Hematopoietic multipotent progenitor cell treated with erythropoietin and hydrocortisone succinate and interleukin-3 and kit ligand, for 8 days (in vitro differentiated cells): ENCODE results near the gene SPDYC.
A peak's percentile ranks its signal among the peaks of the same experiment; 100 is the strongest.
"Not testable (repeated sequence)": the region's sequence is repeated elsewhere in the genome, so short reads cannot be mapped to it uniquely, and the experiment has no call there.

Experiments used
- DNase-seq: peaks from one replicate; pipeline ENCODE4 v3.0.0-alpha.2; 2015

Gene SPDYC

GRCh38 chr11:65169164-65169641 is 830 bp upstream of the SPDYC start:
- DNase-seq = peak; percentile 98

DNA sequence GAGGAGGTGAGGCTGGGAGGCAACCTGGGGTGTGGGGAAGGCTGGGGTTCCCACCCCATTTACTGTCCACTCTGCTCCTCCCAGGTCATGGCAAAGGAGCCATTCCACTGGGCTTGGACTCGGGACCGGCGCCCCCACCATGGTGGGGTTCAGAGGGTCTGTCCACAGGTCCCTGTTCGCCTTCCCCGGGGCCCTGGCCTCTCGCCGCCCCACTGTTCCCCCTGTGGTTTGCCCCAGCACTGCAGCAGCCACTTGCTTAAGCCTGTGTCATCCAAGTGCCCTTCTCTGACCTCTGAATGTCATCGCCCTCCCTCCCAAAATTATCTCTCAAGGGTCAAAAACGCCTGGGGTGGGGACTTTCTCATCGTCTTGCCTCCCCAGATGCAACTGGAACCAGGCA is 2.6 kb downstream of the SPDYC start:
- no peak for DNase-seq

DNA sequence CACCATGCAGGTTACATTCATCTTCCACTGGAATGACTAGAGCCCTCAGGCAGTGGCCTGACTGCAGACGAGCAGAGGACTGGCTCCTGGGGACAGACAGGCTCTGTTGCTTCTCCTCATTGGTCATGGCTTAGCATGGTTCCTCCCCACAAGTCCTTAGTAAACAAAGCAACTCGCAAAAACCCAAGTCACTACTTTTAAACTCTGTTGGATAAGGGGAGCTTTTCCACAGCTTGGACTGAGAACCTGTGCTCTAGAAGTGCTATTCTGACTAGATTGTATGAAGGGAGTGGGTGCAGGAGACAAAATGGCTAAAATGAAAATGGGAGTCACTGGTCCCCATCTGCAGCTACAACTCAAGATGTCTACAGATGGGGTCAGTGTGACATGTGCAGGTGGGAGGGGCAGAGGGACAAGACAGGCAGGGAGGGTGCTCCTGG is 4.6 kb downstream of the SPDYC start:
- not testable (repeated sequence) for DNase-seq

GRCh38 chr11:65180877-65181568 is 11.0 kb downstream of the SPDYC start:
- peak; percentile 60 for DNase-seq

GRCh38 chr11:65181569-65182257 is 11.7 kb downstream of the SPDYC start, which contains the start of gene CAPN1:
Gene CAPN1 (plus strand): TSS chr11:65181928. CDS start chr11:65182702, 774 bp downstream.
- peak; percentile 99 for DNase-seq

DNA sequence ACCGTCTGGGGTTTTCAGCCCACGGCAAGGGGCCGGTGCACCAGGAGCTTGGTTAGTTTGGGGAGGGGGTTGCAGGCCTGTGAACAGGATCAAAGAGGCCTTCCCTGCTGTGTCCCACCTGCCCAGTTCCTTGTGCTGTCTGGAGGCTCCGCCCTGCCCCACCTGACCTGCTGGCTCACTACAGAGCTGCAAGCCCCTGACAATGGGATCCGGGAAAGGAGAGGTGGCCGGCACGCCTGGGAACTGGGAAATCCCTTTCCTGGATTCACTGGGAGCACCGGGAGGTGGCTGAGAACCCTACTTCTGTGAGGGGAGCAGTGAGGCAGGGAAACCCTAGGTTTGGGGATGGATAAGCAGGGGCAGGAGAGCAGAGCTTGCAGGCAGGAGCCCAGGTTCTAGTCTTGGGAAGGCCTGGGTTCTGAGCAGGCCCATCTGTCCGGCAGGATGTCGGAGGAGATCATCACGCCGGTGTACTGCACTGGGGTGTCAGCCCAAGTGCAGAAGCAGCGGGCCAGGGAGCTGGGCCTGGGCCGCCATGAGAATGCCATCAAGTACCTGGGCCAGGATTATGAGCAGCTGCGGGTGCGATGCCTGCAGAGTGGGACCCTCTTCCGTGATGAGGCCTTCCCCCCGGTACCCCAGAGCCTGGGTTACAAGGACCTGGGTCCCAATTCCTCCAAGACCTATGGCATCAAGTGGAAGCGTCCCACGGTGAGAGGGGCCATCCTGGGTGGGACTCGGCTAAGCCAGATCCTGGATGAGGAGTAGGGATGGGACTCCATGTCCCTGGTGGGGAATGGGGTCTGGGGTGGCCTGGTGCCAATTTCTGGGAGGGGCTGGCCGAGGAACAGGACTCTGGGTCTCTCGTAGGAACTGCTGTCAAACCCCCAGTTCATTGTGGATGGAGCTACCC is 12.5 kb downstream of the SPDYC start:
- peak; percentile 40 for DNase-seq

- no peak for DNase-seq
These were observed 13.3 kb downstream of the SPDYC start for GRCh38 chr11:65183201-65183891.

- no peak for DNase-seq
These were observed 14.1 kb downstream of the SPDYC start for GRCh38 chr11:65184146-65184545.

DNA sequence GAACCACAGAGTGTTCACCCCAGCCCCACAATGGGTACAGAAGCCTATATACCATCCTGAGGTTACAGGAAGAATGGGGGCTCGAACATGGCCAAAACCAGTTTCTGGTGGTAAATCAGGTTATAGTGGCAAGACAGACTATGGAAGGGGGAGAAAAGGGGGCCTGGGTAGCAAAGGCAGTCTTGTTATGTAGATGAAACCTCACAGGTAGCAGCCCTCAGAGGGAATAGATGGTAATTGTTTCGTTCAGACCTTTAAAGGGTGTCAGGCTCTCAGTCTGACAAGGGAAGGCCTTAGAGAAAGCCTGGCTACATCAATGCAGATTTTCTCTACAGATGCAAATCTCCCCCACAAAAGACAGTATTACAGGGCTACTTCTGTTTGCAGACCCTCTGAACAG is 15.1 kb downstream of the SPDYC start:
- no peak for DNase-seq

DNA sequence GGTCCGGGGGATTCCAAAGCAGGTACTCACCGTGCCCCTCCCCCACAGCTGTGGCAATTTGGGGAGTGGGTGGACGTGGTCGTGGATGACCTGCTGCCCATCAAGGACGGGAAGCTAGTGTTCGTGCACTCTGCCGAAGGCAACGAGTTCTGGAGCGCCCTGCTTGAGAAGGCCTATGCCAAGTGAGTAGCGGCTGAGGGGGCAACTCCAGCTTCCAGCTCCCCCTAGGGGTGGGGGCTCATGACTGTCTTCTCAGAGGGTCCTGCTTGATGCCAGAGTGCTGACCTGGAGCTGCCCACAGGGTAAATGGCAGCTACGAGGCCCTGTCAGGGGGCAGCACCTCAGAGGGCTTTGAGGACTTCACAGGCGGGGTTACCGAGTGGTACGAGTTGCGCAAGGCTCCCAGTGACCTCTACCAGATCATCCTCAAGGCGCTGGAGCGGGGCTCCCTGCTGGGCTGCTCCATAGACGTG is 15.9 kb downstream of the SPDYC start:
- DNase-seq = no peak

GRCh38 chr11:65186701-65187100 is 16.7 kb downstream of the SPDYC start:
- no peak for DNase-seq

DNA sequence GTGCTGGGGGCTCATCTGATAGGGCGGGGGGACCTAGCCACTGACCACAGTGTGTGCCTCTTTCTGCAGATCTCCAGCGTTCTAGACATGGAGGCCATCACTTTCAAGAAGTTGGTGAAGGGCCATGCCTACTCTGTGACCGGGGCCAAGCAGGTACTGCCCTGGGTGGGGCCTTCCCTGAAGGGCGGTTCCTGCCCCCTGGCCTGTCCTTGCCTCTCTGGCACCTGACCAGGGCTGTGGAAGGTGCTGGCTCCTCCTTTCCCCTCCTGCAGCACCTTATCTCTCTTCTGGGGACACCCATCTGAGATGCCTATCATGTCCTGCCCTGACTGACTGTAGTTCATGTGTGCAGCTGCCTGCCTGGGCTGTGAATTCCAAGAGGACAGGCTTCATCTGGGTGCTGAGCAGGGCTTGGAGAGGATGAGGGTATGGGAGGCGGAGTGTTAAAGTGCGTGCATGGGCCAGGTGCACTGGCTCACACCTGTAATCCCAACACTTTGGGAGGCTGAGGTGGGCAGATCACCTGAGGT is 17.2 kb downstream of the SPDYC start:
- DNase-seq = peak; percentile 23

DNA sequence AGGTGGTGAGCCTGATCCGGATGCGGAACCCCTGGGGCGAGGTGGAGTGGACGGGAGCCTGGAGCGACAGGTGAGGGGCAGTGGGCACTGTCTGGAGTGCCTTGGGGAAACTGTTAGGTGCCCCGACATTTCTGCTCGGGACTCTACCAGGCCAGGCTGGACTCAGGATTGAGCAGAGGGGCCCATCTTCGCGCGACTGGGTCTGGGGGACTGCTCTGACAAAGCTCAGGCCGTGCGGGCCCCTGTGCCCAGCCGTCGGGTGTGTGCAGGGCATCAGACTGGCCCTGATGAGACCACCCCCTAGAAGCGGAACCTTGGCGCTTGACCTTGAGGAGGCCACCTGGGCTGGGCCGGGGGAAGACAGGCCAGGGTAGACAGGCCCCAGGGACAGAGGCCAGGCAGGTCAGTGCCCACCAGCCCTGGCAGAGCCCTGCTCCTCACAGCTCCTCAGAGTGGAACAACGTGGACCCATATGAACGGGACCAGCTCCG is 18.0 kb downstream of the SPDYC start:
- DNase-seq = no peak

- no peak for DNase-seq
These were observed 18.5 kb downstream of the SPDYC start for GRCh38 chr11:65188486-65188885.

DNA sequence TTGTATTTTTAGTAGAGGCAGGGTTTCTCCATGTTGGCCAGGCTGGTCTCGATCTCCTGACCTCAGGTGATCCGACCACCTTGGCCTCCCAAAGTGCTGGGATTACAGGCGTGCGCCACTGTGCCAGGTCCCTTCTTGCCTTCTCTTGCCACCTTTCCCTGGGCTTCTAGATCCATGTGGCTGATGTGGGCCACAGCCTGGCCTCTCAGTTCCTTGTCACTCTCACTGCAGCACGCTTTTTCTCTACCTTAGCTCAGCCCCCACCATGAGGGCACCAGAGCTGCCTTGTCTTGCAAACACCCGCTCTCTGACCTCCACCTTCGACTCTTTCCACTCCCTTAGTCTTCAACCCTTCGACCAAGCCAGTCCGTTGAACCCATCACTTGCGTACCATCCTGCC is 19.2 kb downstream of the SPDYC start:
- no peak for DNase-seq

DNA sequence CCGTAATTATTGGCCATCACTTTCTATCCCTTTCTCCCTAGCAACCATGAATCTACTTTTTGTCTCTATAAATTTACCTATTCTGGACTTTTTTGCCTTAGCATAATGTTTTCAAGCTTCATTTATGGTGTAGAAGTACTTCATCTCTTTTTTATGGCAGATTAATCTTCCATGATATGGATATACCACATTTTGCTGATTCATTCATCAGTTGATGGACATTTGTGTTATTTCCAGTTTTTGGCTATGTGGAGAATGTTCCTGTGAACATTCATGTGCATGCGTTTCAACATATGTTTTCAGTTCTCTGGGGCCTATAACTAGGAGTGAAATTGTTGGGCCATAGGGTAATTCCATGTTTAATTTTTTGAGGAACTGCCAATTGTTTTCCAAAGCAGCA is 24.5 kb downstream of the SPDYC start:
- DNase-seq = no peak

GRCh38 chr11:65204143-65204542 is 34.1 kb downstream of the SPDYC start:
- DNase-seq = no peak

DNA sequence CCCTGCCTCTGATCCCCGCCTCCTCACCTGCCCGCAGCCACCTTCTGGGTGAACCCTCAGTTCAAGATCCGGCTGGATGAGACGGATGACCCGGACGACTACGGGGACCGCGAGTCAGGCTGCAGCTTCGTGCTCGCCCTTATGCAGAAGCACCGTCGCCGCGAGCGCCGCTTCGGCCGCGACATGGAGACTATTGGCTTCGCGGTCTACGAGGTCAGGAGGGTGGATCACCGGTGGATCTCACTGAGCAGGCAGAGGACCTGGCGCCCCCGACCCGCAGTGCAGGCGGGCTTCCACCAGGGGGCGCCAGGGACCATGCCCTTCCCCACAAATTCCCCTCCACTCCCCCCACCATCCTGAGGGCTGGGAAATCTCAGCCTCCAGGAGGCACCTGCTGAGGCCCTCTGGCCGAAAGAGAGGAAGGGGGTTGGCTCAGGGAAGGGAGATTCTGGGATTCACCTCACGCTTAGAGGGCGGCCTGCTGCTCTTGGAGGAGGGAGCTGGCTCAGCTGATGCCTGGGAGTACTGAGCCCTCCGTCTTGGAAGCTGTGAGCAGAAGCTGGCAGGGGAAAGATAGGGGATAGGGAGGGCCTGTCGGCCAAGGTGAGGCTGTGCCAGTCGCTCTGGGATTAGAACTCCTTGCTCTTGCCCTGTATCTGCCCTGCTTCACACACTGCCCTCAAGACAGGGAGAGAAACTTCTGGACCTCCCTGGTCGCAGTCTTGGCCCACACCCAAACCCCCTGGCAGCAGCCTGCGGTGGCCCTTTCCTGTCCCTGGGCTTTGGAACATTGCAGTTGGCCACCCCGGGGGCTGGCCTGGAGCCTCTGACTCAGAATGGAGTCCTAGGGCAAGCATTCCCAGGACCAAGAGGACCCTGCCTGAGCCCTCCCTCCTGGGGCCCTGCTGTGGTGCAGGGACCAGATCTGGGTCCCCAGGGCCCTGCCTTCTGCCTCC is 34.9 kb downstream of the SPDYC start:
- peak; percentile 42 for DNase-seq

GRCh38 chr11:65205602-65205967 is 35.6 kb downstream of the SPDYC start:
- DNase-seq = no peak

DNA sequence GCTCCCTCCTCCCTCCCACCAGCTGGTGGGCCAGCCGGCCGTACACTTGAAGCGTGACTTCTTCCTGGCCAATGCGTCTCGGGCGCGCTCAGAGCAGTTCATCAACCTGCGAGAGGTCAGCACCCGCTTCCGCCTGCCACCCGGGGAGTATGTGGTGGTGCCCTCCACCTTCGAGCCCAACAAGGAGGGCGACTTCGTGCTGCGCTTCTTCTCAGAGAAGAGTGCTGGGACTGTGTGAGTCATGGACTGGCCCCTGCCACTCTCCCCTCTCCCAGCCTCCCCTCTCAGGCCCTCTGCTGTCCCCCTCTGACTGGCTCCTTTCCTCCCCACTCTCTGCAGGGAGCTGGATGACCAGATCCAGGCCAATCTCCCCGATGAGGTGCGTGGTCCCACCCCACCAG is 36.4 kb downstream of the SPDYC start:
- no peak for DNase-seq

- DNase-seq = no peak
These were observed 36.9 kb downstream of the SPDYC start for GRCh38 chr11:65206901-65207300.
